ENCODE measurements around the gene SHTN1.

Gene SHTN1, protein sequence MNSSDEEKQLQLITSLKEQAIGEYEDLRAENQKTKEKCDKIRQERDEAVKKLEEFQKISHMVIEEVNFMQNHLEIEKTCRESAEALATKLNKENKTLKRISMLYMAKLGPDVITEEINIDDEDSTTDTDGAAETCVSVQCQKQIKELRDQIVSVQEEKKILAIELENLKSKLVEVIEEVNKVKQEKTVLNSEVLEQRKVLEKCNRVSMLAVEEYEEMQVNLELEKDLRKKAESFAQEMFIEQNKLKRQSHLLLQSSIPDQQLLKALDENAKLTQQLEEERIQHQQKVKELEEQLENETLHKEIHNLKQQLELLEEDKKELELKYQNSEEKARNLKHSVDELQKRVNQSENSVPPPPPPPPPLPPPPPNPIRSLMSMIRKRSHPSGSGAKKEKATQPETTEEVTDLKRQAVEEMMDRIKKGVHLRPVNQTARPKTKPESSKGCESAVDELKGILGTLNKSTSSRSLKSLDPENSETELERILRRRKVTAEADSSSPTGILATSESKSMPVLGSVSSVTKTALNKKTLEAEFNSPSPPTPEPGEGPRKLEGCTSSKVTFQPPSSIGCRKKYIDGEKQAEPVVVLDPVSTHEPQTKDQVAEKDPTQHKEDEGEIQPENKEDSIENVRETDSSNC

DNA sequence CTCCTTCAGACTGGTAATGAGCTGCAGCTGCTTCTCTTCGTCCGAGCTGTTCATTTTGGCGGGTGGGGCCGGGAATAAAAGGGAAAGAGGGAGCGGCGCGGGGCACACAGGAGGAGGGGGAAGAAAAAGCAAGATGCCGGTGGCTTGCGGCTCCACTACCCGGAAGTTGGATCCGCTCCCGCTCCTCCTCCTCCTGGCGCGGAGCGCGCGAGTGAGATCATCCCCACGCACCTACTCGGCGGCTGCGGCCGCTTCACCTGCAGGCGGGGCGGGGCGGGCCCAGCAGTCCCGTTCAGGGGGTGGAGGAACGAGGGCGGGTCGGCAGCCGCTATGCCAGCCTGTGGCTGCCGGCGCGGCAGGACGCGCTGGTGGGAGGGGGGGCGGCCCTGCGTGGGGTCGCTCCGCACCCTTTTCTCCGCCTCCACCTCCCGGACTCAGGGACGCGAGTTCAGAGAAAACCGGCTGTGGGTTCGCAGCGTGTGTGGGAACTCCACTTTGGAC is at the start of gene SHTN1:
TSS of gene SHTN1 (minus strand) at position 162 of the 501 bp plus-strand sequence. CDS start at position 54, 108 bp downstream.
- DNase-seq (ENCODE audit: low read depth, low spot score) = no peak

DNA sequence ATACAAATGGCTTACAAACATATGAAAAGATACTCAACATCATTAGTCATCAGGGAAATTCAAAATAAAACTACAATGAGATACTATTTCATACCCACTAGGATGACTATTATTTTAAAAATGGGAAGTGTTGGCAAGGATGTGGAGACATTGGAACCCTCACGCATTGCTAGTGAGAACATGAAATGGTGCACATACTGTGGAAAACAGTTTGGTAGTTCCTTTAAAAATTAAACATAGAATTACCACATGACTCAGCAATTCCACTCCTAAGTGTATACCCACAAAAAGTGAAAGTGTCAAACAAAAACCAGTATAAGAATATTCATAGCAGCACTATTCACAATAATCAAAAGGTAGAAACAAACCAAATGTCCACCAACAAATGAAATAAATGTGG is 48.5 kb upstream of the SHTN1 start:
- no peak for DNase-seq (ENCODE audit: low read depth, low spot score)

DNA sequence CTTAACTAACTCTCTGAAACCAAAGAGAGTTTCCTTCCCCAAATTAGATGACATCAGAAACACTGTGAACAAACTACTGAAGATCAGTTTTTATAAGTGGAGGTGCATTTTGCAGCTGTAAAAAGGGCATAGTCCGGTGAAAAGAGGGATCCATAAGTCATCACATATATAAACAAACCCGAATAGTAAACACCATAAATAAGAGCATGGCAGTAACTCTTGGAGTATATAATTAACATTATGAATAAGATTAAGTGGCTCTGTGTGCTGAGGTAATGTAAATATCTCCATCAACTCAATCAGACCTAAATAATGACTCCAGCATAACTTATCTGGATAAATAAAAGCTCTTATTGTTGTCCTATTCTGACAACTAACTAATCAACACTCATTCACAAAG is 43.0 kb upstream of the SHTN1 start:
- DNase-seq (ENCODE audit: low read depth, low spot score) = no peak

DNA sequence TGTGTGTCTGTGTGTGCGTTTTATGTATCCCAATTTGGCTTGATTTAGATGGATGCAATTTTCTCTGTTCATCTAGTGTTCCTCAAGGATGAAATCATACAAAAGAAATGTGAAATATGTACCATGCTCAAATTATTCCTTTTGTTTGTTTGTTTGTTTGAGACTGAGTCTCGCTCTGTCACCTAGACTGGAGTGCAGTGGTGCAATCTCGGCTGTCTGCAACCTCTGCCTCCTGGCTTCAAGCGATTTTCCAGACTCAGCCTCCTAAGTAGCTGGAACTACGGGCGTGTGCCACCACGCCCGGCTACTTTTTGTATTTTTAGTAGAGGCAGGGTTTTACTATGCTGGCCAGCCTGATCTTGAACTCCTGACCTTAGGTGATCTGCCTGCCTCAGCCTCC is 11.3 kb upstream of the SHTN1 start:
- no peak for DNase-seq (ENCODE audit: low read depth, low spot score)

DNA sequence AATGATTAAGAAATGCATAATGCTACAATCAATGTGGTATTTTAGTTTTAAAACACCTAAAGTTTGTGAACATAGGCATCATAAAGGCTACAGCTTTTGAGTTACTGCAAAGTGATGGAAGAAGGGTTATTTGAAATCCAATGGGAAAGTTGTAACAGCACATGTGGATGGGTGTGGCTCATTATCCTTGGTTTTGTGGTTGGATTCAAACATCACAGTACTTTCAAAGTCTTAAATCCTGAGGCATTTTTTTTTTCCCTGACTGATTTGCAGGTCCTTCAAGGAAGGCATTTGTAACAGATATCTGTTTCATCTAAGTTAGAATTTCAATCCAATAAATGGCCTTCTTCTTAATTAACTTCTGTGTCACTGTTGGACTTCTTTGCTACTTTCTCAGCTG is 9.8 kb upstream of the SHTN1 start:
- no peak for DNase-seq (ENCODE audit: low read depth, low spot score)

DNA sequence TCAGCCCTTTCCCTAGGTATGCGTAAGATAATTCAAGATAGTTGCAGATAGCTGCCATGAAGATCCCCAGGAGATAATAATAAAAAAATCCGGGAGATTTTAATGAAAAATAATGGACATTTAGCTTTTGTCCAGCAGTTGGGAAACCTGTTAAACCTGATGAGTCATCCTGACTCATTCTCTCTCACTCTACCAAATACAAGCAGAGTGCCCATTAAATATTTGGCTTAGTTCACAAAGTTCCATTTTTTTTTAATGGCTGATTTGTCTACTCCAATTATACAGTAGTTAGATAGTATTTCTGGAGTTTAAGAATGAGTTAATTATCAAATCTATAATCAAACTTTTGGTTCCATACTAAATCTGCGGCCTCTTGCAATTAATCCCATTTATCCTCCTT is 2.1 kb upstream of the SHTN1 start:
- DNase-seq (ENCODE audit: low read depth, low spot score) = no peak

DNA sequence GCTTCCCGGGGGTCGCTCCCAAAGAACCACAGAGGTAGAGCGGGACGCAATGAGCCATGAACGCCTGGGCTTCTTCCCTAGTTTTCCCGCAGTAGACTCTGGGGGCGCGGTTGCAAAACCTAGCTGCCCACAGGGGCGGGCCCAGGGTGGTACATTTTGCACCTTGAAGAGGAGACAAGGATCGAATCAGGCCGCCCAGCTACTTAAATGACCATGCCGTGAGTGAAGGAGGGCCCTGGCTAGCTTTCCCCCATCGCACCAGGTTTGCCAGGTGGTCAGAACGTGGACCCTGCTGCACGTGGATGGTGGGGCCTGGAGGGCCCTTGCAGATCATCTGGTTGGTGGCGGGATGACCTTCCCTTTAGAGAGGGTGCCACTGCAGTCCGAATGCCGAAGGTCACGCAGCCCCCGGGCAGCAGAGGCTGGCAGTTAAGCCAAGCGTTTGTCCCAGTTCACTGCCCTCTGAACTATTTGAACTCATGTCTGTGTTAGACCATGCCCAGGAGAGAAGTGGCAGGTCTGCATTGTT is 604 bp upstream of the SHTN1 start:
- DNase-seq (ENCODE audit: low read depth, low spot score) = peak; percentile 58

DNA sequence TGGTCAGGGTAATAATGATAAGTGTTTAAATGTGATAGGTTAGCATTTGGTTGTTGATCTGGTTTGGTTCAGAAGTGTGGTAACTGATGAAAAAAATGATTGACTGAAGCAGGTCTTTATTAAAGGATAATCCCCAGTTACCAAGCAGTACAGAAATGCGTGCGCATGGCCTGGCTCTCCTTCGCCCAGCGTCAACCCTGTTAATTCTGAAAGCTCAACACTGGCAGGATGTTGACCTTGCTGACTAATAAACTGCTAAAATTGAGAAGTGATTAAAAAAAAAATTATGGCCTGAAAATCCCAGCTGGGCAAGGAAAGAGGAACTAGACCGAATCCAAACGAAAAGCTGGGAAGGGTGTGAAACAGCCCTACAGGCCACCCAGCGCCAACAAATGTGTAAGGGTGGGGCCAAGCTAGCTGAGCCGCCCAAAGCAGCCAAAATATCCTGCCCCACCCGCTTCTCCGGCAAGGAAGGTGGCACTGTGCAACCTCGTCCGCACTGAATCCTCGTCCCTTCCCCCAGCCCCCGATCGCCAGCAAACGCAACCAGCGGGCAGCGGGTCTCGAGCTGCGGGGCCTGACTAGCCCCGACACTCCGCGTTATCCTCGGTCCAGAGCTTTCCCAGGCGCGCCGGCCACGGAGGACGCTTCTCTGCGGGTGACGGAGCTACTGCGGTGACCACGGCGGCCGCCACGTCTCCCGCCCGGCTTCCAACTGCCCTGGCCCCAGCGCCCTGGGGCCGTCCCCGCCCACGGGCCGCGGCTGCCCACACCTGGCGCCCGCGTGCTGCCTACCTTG is 561 bp downstream of the SHTN1 start:
- peak; percentile 71 for DNase-seq (ENCODE audit: low read depth, low spot score)

DNA sequence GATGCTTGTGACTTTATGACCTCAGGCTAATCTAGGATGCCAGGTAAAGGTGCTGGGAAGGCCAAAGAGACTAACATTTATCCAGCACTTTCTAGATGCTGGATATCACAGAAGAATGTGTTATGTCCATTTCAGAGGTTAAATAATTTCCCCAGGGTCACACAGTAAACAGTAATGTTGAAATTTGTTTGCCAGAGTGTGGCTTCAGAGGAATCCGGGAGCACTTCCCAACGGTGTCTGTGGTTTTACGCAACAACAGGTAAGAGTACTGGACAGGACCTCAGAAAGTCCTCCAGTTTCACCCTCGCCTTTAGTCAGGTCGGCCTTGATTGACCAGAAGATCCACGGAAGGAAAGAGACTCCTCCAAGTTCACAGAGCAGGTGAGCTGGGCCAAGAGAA is 1.7 kb downstream of the SHTN1 start:
- no peak for DNase-seq (ENCODE audit: low read depth, low spot score)

DNA sequence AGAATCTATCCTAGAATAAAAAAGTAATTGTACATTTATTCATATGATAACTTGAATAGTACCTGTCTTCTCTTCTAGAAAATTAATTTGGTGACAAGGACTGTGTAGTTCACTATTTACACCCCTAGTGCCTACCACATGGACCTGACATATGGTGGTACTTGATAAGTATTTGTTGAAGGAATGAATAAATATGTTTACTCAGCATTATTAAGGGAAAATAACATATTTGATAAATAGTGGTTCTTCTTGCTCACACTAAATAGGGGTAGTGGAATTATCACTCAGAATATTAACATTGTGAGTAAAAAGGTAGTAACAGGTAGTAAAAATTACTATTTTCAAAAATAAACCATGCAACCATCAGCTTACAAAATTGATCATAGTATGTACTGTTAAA is 2.8 kb downstream of the SHTN1 start:
- DNase-seq (ENCODE audit: low read depth, low spot score) = no peak

DNA sequence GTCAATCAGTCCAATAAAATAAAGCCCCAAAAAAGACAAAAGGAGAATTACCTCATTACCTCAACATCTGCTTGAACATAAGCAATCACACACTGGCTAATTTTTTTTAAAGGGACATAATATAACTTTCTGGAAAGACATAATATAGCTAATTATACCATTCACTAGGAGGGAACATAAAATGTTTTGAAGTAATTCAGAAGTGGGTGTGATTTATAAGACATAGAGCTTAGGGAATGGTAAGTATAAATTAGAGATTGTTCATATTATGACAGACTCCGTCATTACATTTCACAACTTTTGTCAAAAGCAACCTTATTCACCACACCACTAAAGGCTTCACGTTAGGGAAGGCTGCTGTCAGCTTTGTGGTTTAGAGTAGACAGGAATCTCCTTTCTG is 3.8 kb downstream of the SHTN1 start:
- no peak for DNase-seq (ENCODE audit: low read depth, low spot score)

DNA sequence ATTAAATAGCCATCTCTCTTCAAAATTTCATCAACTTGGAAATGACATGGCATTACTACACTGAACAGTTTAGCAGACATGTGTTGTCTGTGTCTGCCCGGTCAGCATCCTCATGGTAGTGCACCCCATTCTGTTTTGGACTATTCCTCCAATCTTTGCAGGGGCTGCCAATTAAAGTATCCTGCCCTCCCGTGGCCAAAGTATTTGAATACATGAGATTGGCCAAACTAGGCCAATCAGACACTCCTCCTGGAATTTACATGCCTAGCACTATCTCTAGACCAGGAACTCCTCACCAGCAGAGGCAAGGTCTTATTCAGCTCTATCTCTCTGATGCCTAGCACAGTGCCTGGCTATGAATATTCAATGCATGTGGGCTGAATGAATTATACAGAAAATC is 4.4 kb downstream of the SHTN1 start:
- no peak for DNase-seq (ENCODE audit: low read depth, low spot score)

DNA sequence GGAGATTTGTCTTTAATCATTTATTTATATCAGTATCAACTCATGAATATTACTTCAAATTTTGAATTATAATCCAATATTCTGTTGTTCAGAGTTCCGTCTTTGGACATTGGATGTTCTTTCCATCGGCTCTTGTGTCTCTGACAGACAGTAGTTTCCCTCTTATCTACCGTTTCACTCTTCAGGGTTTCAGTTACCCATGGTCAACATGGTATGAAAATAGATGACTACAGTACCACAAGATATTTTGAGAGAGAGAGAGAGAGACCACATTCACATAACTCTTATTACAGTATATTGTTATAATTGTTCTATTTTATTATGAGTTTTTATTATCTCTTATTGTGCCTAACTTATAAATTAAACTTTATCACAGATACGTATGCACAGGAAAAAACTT is 6.8 kb downstream of the SHTN1 start:
- no peak for DNase-seq (ENCODE audit: low read depth, low spot score)

DNA sequence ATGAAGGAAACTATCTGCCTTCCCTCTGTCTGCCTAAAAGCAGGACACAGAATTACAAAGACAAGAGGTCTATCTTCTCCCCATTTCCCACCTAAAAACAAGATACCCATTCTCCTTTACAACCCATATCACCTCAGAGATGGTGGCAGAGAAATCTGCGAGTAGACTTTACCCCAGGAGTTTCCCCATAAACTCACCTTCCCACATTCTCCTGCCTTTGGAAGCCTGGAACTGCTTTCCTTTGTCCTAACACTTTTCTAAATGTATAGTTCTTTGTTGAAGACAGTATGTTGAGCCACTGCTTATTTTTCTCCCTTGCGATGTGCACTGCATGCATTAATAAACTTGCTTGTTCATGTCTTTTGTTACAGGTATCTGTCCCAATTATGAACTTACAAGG is 8.0 kb downstream of the SHTN1 start:
- no peak for DNase-seq (ENCODE audit: low read depth, low spot score)

DNA sequence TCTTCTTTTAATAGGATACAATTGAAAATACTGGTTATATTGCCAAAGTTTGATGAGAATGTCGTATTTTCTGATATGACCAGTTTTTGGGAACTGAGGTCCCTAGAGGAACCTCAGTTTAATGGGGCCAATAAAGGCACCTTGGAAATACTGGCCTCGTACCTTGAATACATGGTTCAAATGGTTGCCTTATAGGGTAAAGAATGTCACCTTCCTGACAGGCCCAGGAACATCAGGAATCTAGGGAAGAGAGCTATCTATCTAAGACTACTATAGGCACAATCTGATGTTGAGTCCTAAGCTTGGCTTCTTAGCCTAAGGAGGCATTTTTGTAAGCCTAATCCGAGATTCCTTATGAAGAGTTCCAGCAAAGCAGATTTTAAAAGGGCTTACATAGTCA is 9.3 kb downstream of the SHTN1 start:
- no peak for DNase-seq (ENCODE audit: low read depth, low spot score)

DNA sequence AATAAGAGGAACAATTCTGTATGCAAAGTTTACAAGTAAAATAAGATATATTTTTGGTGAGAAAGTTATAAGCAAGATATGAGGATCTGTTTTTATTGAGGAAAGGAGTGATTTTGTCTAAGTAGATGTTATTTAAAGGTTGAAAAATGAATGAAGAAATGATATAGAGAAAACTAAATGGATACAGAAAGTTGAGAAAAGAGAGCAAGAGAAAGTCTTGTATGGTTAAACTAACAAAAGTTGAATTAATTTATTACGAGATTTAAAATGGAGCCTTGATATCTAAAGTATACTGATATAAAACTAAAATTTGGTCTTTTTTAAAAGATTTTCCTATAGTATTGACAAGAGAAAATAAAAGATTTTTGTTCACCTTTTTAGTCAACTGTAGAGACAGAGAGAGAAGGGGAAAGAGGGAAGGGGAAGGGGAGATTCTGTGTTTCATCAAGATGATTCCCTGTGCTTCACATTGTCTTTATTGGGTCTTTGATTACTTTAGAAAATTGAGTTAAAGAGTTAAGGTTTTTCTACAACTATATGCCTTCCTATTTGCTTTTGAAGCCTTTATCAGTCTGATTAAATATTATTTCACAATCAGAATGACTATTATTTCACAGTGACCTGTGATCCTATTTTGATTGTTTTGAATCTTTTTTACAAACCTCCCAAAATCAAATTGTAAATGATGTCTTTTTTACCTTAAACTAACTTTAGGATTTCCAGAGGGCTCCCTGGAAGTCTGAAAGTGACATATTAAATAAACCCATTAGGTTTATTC is 10.7 kb downstream of the SHTN1 start:
- no peak for DNase-seq (ENCODE audit: low read depth, low spot score)

DNA sequence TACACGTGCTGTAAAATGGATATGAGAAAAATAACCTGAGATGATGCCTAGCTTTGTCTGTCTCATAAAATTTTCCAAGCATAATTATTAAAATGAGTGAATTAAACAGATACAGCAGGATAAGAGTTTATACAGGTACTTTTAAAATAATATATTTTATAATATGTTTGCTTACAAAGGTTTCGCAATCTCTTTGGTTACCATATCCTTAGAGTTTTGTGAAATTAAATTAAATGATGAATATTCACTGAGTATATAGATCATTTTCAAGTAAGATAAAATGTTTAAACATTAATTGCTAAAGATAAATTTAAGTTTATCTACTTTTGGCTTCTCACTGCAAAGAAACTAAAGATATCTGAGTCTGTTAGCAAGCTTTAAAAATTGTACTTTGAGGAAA is 11.4 kb downstream of the SHTN1 start:
- DNase-seq (ENCODE audit: low read depth, low spot score) = no peak

DNA sequence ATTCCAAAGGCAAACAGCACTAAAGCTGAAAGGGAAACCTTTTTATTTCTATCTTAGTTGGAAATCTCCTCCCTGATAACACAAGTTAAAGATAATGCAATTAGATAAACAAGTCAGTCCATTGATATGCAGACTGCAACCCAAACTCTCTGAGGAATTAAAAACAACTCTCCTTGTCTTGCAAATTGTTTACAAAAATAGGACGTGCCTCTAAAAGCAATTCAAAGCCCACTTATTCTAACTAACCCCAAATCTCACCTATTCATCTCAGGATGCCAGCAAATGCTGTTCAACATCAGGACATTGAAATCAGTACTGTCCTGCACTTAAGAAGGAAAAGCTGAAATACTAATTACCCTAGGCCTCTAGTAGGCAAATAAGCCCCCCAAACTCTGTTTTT is 12.8 kb downstream of the SHTN1 start:
- no peak for DNase-seq (ENCODE audit: low read depth, low spot score)

DNA sequence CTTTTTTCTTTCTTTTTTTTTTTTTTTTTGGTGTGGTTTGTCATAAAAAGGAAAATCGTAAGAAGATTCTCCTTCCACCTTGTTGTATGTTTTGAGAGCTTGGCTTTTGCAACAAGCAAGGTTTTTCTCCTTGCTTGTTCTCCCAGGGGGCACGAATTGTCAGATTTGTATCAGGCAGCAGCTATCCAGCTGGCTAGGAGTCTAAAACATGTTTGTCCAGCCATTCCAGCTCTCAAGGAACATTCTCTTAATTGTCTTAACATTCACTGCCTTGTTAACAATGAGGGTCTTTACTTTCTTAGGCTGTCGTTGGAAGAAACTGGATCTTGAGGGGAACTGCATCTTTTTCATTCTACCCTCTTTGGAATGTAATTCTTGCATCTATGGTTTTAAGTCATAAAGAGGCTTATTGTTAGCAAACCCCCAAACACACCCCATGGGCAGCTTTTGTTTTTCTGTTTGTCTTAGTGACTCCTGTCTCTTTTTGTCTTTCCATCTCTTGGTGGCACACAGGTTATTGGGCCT is 14.6 kb downstream of the SHTN1 start:
- peak; percentile 30 for DNase-seq (ENCODE audit: low read depth, low spot score)

DNA sequence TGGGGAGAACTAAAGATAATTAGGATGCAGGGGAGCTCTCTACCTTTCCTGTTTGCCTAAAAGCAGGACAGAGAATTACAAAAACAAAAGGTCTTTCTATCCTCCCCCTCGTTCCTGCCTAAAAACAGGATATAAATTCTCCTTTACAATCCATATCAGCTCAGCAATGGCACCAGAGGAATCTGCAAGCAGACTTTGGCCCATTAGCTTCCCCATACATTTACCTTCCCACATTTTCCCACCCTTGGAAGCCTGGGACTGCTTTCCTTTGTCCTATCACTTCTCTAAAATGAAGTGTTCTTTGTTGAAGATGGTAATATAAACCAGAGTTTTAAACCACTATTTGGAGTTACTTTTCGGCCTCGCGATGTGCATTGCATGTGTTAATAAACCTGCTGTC is 15.5 kb downstream of the SHTN1 start:
- no peak for DNase-seq (ENCODE audit: low read depth, low spot score)

DNA sequence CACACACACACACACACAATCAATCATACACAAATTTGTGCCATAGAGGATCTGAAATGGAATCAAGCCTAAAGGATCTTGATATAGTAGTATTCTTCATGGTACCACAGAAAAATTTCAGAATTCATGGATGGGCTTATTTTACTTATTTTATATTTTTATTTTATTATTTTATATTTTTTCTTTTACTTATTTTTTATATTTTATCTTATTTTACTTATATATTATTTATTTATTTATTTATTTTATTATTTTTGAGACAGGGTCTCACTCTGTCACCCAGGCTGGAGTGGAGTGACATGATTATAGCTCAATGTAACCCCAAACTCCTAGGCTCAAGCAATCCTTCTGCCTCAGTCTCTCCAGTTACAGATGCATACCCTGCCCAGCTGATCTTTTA is 16.7 kb downstream of the SHTN1 start:
- DNase-seq (ENCODE audit: low read depth, low spot score) = no peak
